GM19467 (cell line): Measurements from ENCODE around the gene MMP14.
A peak's percentile ranks its signal among the peaks of the same experiment; 100 is the strongest.
"Not testable (repeated sequence)": the region's sequence is repeated elsewhere in the genome, so short reads cannot be mapped to it uniquely, and the experiment has no call there.

Experiments
- ATAC-seq: cut with Tn5 transposase; IDR thresholded peaks from one replicate; pipeline ENCODE4 v1.9.1; 2021; ENCODE audit warnings: mild to moderate bottlenecking, moderate library complexity; ENCODE audit not compliant: unreplicated experiment

MMP14 gene

GRCh38 chr14:22854963-22855724 is 18.8 kb downstream of the MMP14 start:
- ATAC-seq, result no peak

GRCh38 chr14:22856428-22856827 is 20.0 kb downstream of the MMP14 start:
- no peak for ATAC-seq

GRCh38 chr14:22860377-22860776 is 24.0 kb downstream of the MMP14 start:
- not testable (repeated sequence) for ATAC-seq

DNA sequence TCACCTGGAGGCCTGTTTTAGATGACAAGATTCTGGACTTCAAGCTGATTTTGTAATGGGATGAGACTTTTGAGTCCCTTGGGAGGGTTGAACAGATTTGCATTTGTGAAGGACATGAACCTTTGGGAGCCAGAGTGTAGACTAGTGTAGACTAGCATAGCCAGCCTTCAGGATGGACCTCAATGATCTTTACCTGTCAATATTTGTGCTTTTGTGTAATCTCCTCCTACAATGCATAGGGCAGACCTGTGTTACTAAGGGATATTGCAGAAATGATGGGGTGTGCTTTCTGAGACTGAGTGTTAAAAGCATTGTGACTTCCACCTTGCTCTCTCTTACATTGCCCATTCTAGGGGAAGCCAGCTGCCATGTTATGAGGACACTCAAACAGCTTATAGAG is 25.3 kb downstream of the MMP14 start:
- ATAC-seq, result no peak

- ATAC-seq, result no peak
These were observed 28.6 kb downstream of the MMP14 start for GRCh38 chr14:22864979-22865378.

- no peak for ATAC-seq
These were observed 29.3 kb downstream of the MMP14 start for GRCh38 chr14:22865424-22866405.

- no peak for ATAC-seq
These were observed 30.5 kb downstream of the MMP14 start for GRCh38 chr14:22866874-22867273.

DNA sequence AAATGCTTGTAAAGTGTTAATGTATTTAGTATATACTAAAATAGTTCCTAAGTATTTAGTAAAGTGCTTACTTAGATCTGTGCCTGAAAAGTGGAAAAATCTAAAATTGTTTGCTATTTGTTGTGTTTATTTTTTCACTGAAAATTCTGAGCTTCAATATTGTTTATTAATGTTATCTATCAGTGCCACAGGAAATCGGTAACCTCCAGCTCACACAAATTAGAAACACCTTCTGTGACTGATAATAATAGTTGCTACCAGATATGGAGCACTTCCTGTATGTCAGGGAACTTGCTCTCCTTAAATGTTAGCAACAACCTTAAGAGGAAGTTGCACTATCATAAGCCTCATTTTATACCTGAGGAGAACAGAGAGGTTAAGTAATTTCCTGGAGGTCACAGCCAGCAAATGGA is 34.4 kb downstream of the MMP14 start:
- peak; percentile 31 for ATAC-seq

DNA sequence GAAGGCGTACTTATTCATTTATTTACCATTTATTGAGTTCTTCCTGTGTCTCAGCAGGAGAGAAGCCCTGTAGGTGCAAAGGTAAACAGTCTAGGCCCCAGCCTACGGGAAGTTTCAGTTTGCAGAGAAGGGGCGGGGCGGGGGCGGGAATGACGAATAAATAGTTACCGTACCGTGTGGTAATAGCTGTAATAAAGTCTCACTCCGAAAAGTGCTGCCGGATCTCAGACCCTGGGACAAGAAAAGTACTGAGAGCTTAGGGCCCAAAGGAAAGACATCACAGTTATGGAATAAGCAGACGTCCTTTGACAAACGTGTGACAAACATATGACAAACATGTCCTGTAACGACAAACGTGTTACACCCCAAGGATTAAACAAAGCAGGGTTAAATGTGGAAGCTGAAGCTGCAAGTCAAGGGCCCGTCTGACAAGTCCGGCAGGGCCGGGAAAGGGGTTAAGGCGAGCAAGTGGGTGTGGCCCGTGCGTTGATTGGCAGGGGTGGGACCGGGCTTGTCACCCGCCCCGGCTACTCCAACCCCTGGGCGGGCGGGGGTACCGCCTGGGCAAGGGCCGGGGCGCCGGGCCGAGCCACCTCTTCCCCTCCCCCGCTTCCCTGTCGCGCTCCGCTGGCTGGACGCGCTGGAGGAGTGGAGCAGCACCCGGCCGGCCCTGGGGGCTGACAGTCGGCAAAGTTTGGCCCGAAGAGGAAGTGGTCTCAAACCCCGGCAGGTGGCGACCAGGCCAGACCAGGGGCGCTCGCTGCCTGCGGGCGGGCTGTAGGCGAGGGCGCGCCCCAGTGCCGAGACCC is 35.0 kb downstream of the MMP14 start, which contains the start of gene LRP10:
TSS of gene LRP10 (plus strand) at position 517 of the 809 bp plus-strand sequence. CDS start 564 bp downstream, outside the sequence.
- peak; percentile 74 for ATAC-seq

- peak; percentile 15 for ATAC-seq
These were observed 35.8 kb downstream of the MMP14 start for GRCh38 chr14:22872033-22872832.

DNA sequence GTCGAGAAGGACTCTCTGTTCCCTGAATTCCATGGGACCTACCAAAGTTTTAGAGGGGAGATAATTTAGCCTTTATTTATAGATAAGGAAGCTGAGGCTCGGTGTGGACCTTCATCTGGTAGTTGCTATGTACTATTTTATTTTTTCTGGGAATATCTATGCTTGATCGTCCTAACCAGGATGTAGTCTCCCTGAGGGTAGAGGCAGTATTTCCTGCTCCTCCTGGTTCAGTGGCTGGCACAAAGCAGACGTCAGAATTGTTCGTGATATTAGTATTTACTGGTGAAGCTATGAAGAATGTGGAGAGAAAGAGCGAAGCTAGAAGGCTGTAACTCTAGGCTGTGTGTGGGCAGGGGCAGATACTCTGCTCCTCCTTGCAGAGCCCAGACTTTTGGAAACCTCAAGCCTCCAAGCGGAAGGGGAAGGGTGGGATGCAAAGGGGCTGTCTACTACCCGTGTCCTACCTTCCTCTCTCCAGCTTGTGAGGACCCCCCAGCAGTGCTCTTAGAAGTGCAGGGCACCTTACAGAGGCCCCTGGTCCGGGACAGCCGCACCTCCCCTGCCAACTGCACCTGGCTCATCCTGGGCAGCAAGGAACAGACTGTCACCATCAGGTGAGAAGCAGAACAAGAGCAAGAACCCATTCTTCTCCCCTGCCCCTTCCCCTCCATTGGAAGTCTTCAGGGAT is 36.6 kb downstream of the MMP14 start:
- no peak for ATAC-seq

DNA sequence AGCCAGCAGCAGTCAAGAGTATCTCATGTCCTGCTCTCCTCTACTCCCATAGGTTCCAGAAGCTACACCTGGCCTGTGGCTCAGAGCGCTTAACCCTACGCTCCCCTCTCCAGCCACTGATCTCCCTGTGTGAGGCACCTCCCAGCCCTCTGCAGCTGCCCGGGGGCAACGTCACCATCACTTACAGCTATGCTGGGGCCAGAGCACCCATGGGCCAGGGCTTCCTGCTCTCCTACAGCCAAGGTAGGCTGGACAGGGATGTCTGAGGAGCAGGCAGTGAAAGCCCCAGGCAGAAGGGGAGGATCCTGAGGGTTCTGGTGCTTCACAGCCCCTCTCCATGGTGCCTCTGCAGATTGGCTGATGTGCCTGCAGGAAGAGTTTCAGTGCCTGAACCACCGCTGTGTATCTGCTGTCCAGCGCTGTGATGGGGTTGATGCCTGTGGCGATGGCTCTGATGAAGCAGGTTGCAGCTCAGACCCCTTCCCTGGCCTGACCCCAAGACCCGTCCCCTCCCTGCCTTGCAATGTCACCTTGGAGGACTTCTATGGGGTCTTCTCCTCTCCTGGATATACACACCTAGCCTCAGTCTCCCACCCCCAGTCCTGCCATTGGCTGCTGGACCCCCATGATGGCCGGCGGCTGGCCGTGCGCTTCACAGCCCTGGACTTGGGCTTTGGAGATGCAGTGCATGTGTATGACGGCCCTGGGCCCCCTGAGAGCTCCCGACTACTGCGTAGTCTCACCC is 38.8 kb downstream of the MMP14 start:
- no peak for ATAC-seq

- ATAC-seq, result no peak
These were observed 39.4 kb downstream of the MMP14 start for GRCh38 chr14:22875748-22876319.

GRCh38 chr14:22877000-22877501 is 40.7 kb downstream of the MMP14 start:
- ATAC-seq, result no peak

- ATAC-seq, result no peak
These were observed 42.2 kb downstream of the MMP14 start for GRCh38 chr14:22878271-22879246.

GRCh38 chr14:22882064-22882463 is 45.7 kb downstream of the MMP14 start:
- ATAC-seq, result no peak
